Mesothelial cell of epicardium (in vitro differentiated cells): ENCODE data around the gene RIOX2. TPM values are rescaled to one million over a fixed set of nuclear protein-coding genes. Genes with fewer than 3 reads are reported as not detected.

ENCODE experiments used
- DNase-seq, 2 experiments: peaks; one replicate each; pipeline ENCODE4 v3.0.0; 2021; ENCODE audit warnings: low spot score in 2 of 2; ENCODE audit not compliant: unreplicated experiment in 2 of 2
- H3K27ac Mint-ChIP-seq: 2 replicates; pipeline ENCODE4 v1.8.0; 2021; ENCODE audit warnings: mixed read lengths
- H3K27me3 Mint-ChIP-seq: 2 replicates; pipeline ENCODE4 v1.8.0; 2021; ENCODE audit warnings: low read depth, mixed read lengths
- H3K36me3 Mint-ChIP-seq: 2 replicates; pipeline ENCODE4 v1.8.0; 2021; ENCODE audit warnings: mixed read lengths
- H3K4me1 Mint-ChIP-seq: 2 replicates; pipeline ENCODE4 v1.8.0; 2021; ENCODE audit warnings: mixed read lengths
- H3K4me3 Mint-ChIP-seq: 2 replicates; pipeline ENCODE4 v1.8.0; 2021; ENCODE audit warnings: mild to moderate bottlenecking, moderate library complexity, mixed read lengths
- H3K9me3 Mint-ChIP-seq: 2 replicates; pipeline ENCODE4 v1.8.0; 2021; ENCODE audit warnings: mixed read lengths
- CTCF ChIP-seq: fragments of 200-600 bp; sonication (generic); IDR thresholded peaks from one replicate; pipeline ENCODE4 v1.5.0; 2021; ENCODE audit warnings: antibody characterized with exemption; ENCODE audit not compliant: unreplicated experiment
- total RNA-seq: library from RNA; stranded (reverse); gene quantifications from 3 replicates; pipeline ENCODE4 v1.2.1, GENCODE V29; 2021

Gene RIOX2
- total RNA-seq, 1 donor from 2014 or later: 17.3 TPM

DNA sequence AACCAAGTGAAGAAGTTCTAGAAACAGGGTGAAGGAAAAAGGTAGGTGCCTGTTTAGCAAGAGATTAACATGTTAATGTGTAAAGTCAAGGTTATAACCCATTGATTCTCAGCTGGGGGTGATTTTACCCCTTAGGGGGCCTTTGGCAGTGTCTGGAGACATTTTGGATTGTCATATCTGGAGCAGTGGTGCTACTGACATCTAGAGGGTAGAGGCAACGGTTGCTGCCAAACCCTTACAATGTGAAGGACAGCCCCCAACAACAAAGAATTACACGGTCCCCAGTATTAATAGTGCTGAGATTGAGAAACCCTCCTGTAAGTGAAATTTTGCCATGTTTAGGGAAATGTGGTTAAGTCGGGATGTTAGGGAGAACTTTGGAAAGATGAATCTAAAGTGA lies 75.7 kb downstream of the RIOX2 start:
- no peak for TF ChIP-seq CTCF
- no peak for DNase-seq
- Mint-ChIP-seq H3K36me3 (peaks cover 1% of the 10 kb centered on the region), H3K9me3 (no peaks in the 10 kb centered on the region), H3K27ac (no peak overlapping the region), H3K4me3 (no peak overlapping the region), H3K4me1 (peaks cover 5% of the 10 kb centered on the region), H3K27me3 (no peaks in the 10 kb centered on the region)

DNA sequence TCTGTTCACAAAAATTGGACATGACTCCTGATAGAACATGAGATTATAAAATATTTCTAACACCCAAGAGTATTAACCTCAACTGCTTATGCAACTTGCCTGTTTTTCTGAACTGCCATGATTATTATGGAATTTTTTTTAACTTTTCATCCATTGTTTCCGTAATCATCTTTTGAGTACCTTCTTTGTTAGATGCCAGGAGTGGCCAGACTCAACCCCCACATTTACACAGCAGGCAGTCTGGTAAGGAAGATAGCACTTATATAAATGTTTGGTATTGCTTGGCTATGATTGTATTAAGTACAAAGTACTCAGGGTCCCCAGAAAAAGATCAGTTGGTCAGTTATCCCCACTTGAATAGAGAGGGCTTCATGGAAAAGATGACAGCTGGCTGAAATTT lies 76.1 kb downstream of the RIOX2 start:
- TF ChIP-seq CTCF: no peak
- H3K9me3 Mint-ChIP-seq: no peaks in the 10 kb centered on the region
- peaks cover 1% of the 10 kb centered on the region for H3K36me3 Mint-ChIP-seq
- H3K4me1 Mint-ChIP-seq: peaks cover 1% of the 10 kb centered on the region
- no peak overlapping the region for H3K4me3 Mint-ChIP-seq
- no peak for DNase-seq
- no peaks in the 10 kb centered on the region for H3K27me3 Mint-ChIP-seq
- H3K27ac Mint-ChIP-seq: no peak overlapping the region

DNA sequence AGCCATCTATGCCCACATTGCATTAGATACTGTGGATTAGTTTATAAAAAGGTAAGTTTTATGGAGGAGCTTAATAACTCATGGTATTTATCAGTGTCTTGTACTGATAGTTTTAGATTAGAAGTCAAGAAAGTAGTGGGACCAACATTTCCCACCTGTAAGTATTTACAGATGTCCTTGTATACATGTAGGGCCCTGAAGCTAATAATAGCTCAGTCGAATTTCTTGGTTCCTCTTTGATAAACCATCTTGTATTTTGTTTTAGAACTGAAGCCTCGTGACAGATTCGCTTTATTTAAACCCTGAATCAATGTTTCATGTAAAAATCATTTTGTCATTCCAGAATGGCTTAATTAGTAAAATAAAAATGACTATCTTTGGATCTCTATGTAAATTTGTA lies 77.0 kb downstream of the RIOX2 start:
- H3K27ac Mint-ChIP-seq: no peak overlapping the region
- H3K4me3 Mint-ChIP-seq: no peak overlapping the region
- H3K4me1 Mint-ChIP-seq: no peaks in the 10 kb centered on the region
- H3K27me3 Mint-ChIP-seq: no peaks in the 10 kb centered on the region
- DNase-seq: no peak
- no peaks in the 10 kb centered on the region for H3K9me3 Mint-ChIP-seq
- TF ChIP-seq CTCF: no peak
- peaks cover 1% of the 10 kb centered on the region for H3K36me3 Mint-ChIP-seq

- Mint-ChIP-seq H3K27ac (no peak overlapping the region), H3K27me3 (no peaks in the 10 kb centered on the region), H3K36me3 (peaks cover 1% of the 10 kb centered on the region), H3K4me3 (no peak overlapping the region), H3K9me3 (no peaks in the 10 kb centered on the region), H3K4me1 (no peaks in the 10 kb centered on the region)
- TF ChIP-seq CTCF: no peak
- no peak for DNase-seq
These were observed 79.4 kb downstream of the RIOX2 start for GRCh38 chr3:97892852-97893251.

Other genes starting within 250 kb of the RIOX2 start
- 7.0 to 8.9 TPM (median 8.2 TPM) in 3 replicates for gene ARL6, start 207.7 kb downstream of the RIOX2 start, total RNA-seq
- gene CRYBG3, start 150.4 kb downstream of the RIOX2 start, total RNA-seq: 5.7 to 6.8 TPM (median 5.8 TPM) in 3 replicates
- gene GABRR3, start 62.9 kb upstream of the RIOX2 start, total RNA-seq: not detected in 3 replicates
- gene OR5AC2, start 114.7 kb upstream of the RIOX2 start, total RNA-seq: not detected in 3 replicates
- not detected in 3 replicates for gene OR5H1, start 158.3 kb upstream of the RIOX2 start, total RNA-seq
- not detected in 3 replicates for gene OR5H14, start 175.0 kb upstream of the RIOX2 start, total RNA-seq
- gene OR5H15, start 194.3 kb upstream of the RIOX2 start, total RNA-seq: not detected in 3 replicates